ENCODE results near the gene MYO15A. TPM values are rescaled to one million over a fixed set of nuclear protein-coding genes. Genes with fewer than 3 reads are reported as not detected.
A peak's percentile ranks its signal among the peaks of the same experiment; 100 is the strongest.

The MYO15A gene
- total and polyA plus RNA-seq, 2 of the 4 experiments (the other 2 are of a cell fraction), result 0.18 to 1.1 TPM

GRCh38 chr17:18117533-18117932, 9.0 kb downstream of the MYO15A start:
- Histone ChIP-seq H4K8ac (ENCODE audit: low read depth in 2 of 2, low read length in 2 of 2) (no peak overlapping the region), H2BK5ac (ENCODE audit: low read depth, low read length, poor library complexity, severe bottlenecking) (no peak overlapping the region), H2AK9ac (replicated peaks; ENCODE audit: low read depth, low read length, poor library complexity) (no peak overlapping the region), H3K4ac (ENCODE audit: low read depth, low read length) (no peak overlapping the region), H2BK120ac (ENCODE audit: low read depth, low read length) (no peak overlapping the region), H3K27ac (ENCODE audit: insufficient read depth, low read length) (no peak overlapping the region), H3K23ac (ENCODE audit: low read depth, low read length) (no peak overlapping the region), H3K36me3 (ENCODE audit: control insufficient read depth, insufficient read depth, low read length) (no peaks in the 10 kb centered on the region), H2AFZ (replicated peaks; ENCODE audit: low read length, poor library complexity) (no peak overlapping the region), H3K9me3 (ENCODE audit: control insufficient read depth, insufficient read depth, low read length) (peaks cover 9% of the 10 kb centered on the region), H2BK20ac (ENCODE audit: low read depth, low read length) (no peak overlapping the region), H3K14ac (replicated peaks; ENCODE audit: low read depth, low read length) (no peak overlapping the region), H4K20me1 (ENCODE audit: insufficient read depth, low read length) (no peaks in the 10 kb centered on the region), H4K5ac (ENCODE audit: low read depth, low read length) (no peak overlapping the region), H3K18ac (ENCODE audit: low read depth, low read length) (no peak overlapping the region), H3K4me1 (ENCODE audit: control insufficient read depth, insufficient read depth, low read length) (peaks cover 2% of the 10 kb centered on the region; the same call in 1 of the 2 replicates), H3K9me1 (ENCODE audit: insufficient read depth, low read length) (peaks cover 4% of the 10 kb centered on the region; the same call in 1 of the 2 replicates), H3K79me1 (ENCODE audit: low read depth in 1 of 2, low read length in 2 of 2) (no peaks in the 10 kb centered on the region), H2AK5ac (ENCODE audit: low read depth, low read length) (no peak overlapping the region), H4K91ac (ENCODE audit: insufficient read depth, low read depth, low read length) (no peak overlapping the region), H3K4me2 (ENCODE audit: low read depth, low read length) (no peak overlapping the region), H3K56ac (ENCODE audit: extremely low read depth, insufficient read depth, low read length) (no peak overlapping the region), H3K9ac (ENCODE audit: low read depth, low read length) (no peak overlapping the region), H3K27me3 (ENCODE audit: control insufficient read depth, insufficient read depth, low read length) (peaks cover 7% of the 10 kb centered on the region; the same call in 1 of the 2 replicates), H3K4me3 (ENCODE audit: insufficient read depth, low read depth, low read length) (no peak overlapping the region), H2BK15ac (ENCODE audit: low read depth, low read length) (no peak overlapping the region)
- in situ Hi-C loops (cut with MboI; ENCODE audit: low sequenced_read_pairs), result no loop called here
- TF ChIP-seq CEBPB (IDR thresholded peaks at IDR 0.05; ENCODE audit: low read depth, low read length) (peak; percentile 18; the same call in 1 of the 2 replicates), SMC3 (IDR thresholded peaks at IDR 0.05; ENCODE audit: low read depth, low read length) (no peak)
- ATAC-seq (ENCODE audit: low read depth) (peak; percentile 36; the same call in 1 of the 2 replicates), DNase-seq (no peak)
- dilution Hi-C loops (cut with HindIII; ENCODE audit: low sequenced_read_pairs, unreplicated experiment), result no loop called here
- WGBS, 2 experiments (ENCODE audit: extremely low coverage in 2 of 2, insufficient read length in 1 of 2), result no CpG with 5 or more reads among the region's 1 CpG
- no TSS peak for BruUV-seq (replicated peaks)
- intact Hi-C loops (cut with micrococcal nuclease), result no loop called here
- POLR2A ChIA-PET (ENCODE audit: unreplicated experiment), result no interaction called here
- CTCF ChIA-PET, result interaction anchor here (1.1 kb wide), 1 partner anchor 53 kb away, joined by 3 read pairs; no protein-coding TSS in a partner anchor
